ENCODE measurements around the gene CES4A. TPM values are rescaled to one million over a fixed set of nuclear protein-coding genes. Genes with fewer than 3 reads are reported as not detected.

Gene CES4A
- total and polyA plus RNA-seq, 2 of the 13 experiments (the other 11 are each of a cell fraction or from before 2014, with no cell fraction given) = 0.09 to 0.17 TPM

DNA sequence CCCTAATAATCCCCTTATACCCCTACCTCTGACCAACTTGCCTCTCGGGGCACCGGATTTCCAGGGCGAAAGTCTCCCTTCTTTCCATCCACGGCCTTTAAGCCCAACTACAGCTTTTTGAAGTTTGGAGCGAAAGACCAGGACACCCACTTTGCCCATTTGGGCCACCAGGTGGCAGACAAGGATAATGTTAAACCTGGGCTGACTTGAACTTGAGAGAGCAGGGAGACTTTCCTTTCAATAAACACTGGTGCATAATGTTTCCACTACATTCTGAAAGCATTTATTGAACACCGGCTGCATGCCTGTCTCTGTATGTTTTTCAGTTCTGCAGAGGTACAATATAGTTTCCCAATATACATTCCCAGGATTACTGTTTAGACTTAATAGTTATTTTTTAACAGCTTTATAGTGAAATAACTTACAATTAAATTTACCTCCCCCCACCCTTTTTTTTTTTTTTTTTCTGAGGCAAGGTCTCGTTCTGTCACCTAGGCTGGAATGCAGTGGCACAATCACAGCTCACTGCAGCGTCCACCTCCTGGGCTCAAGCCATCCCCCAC, 34.2 kb upstream of the CES4A start (continued):
- TF ChIP-seq, protein P1, sequence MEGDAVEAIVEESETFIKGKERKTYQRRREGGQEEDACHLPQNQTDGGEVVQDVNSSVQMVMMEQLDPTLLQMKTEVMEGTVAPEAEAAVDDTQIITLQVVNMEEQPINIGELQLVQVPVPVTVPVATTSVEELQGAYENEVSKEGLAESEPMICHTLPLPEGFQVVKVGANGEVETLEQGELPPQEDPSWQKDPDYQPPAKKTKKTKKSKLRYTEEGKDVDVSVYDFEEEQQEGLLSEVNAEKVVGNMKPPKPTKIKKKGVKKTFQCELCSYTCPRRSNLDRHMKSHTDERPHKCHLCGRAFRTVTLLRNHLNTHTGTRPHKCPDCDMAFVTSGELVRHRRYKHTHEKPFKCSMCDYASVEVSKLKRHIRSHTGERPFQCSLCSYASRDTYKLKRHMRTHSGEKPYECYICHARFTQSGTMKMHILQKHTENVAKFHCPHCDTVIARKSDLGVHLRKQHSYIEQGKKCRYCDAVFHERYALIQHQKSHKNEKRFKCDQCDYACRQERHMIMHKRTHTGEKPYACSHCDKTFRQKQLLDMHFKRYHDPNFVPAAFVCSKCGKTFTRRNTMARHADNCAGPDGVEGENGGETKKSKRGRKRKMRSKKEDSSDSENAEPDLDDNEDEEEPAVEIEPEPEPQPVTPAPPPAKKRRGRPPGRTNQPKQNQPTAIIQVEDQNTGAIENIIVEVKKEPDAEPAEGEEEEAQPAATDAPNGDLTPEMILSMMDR (CRISPR knock-in tag; IDR thresholded peaks at IDR 0.05) = peak; percentile 96
- TF ChIP-seq ZNF496 (CRISPR knock-in tag; IDR thresholded peaks at IDR 0.05; ENCODE audit: insufficient replicate concordance) = no peak
- TF ChIP-seq, protein P2, sequence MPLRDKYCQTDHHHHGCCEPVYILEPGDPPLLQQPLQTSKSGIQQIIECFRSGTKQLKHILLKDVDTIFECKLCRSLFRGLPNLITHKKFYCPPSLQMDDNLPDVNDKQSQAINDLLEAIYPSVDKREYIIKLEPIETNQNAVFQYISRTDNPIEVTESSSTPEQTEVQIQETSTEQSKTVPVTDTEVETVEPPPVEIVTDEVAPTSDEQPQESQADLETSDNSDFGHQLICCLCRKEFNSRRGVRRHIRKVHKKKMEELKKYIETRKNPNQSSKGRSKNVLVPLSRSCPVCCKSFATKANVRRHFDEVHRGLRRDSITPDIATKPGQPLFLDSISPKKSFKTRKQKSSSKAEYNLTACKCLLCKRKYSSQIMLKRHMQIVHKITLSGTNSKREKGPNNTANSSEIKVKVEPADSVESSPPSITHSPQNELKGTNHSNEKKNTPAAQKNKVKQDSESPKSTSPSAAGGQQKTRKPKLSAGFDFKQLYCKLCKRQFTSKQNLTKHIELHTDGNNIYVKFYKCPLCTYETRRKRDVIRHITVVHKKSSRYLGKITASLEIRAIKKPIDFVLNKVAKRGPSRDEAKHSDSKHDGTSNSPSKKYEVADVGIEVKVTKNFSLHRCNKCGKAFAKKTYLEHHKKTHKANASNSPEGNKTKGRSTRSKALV (CRISPR knock-in tag; IDR thresholded peaks at IDR 0.05) = peak; percentile 28; the same call in 1 of the 2 replicates
- no peak for TF ChIP-seq MEIS1 (CRISPR knock-in tag; IDR thresholded peaks at IDR 0.05; ENCODE audit: borderline replicate concordance)
- TF ChIP-seq SRY (CRISPR knock-in tag; IDR thresholded peaks at IDR 0.05) = no peak
- TF ChIP-seq, protein P3, sequence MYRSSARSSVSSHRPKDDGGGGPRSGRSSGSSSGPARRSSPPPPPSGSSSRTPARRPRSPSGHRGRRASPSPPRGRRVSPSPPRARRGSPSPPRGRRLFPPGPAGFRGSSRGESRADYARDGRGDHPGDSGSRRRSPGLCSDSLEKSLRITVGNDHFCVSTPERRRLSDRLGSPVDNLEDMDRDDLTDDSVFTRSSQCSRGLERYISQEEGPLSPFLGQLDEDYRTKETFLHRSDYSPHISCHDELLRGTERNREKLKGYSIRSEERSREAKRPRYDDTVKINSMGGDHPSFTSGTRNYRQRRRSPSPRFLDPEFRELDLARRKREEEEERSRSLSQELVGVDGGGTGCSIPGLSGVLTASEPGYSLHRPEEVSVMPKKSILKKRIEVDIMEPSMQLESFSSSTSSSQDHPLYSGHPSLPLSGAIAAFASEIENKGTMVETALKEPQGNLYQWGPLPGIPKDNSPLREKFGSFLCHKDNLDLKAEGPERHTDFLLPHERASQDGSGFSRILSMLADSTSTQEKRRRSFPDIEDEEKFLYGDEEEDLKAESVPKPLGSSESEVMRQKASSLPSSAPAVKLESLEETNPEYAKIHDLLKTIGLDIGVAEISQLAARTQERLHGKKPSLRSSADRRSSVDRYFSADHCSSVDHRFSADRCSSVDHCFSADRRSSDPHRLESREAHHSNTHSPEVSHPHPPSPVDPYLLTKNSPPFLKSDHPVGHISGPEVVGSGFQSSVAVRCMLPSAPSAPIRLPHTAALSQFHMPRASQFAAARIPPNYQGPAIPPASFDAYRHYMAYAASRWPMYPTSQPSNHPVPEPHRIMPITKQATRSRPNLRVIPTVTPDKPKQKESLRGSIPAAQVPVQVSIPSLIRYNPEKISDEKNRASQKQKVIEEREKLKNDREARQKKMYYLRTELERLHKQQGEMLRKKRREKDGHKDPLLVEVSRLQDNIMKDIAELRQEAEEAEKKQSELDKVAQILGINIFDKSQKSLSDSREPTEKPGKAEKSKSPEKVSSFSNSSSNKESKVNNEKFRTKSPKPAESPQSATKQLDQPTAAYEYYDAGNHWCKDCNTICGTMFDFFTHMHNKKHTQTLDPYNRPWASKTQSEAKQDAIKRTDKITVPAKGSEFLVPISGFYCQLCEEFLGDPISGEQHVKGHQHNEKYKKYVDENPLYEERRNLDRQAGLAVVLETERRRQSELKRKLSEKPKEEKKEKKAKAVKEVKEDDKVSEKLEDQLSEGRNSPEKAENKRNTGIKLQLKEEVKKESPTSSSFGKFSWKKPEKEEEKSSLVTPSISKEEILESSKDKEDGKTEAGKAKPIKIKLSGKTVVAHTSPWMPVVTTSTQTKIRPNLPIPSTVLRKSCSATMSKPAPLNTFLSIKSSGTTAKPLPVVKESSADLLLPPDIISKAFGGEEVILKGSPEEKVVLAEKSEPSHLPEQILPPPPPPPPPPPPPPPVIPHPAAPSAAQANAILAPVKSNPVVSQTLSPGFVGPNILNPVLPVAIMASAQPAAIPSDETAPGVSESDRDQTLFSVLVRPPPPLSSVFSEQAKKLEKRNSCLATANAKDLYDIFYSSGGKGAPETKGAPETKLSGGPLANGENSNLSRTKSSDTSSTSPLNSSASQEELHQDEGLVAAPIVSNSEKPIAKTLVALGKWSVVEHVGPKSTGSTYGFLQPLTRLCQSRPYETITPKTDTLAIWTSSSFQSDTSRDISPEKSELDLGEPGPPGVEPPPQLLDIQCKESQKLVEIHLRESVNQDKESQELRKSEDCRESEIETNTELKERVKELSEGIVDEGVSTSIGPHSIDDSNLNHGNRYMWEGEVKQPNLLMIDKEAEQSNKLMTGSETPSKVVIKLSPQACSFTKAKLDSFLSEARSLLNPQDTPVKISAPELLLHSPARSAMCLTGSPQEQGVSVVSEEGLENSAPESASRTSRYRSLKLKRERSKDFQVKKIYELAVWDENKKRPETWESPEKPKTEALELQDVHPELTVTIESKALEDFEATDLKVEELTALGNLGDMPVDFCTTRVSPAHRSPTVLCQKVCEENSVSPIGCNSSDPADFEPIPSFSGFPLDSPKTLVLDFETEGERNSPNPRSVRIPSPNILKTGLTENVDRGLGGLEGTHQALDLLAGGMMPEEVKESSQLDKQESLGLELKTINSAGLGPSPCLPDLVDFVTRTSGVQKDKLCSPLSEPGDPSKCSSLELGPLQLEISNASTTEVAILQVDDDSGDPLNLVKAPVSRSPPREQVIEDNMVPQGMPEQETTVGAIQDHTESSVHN (CRISPR knock-in tag; IDR thresholded peaks at IDR 0.05) = no peak
- TF ChIP-seq, protein P4, sequence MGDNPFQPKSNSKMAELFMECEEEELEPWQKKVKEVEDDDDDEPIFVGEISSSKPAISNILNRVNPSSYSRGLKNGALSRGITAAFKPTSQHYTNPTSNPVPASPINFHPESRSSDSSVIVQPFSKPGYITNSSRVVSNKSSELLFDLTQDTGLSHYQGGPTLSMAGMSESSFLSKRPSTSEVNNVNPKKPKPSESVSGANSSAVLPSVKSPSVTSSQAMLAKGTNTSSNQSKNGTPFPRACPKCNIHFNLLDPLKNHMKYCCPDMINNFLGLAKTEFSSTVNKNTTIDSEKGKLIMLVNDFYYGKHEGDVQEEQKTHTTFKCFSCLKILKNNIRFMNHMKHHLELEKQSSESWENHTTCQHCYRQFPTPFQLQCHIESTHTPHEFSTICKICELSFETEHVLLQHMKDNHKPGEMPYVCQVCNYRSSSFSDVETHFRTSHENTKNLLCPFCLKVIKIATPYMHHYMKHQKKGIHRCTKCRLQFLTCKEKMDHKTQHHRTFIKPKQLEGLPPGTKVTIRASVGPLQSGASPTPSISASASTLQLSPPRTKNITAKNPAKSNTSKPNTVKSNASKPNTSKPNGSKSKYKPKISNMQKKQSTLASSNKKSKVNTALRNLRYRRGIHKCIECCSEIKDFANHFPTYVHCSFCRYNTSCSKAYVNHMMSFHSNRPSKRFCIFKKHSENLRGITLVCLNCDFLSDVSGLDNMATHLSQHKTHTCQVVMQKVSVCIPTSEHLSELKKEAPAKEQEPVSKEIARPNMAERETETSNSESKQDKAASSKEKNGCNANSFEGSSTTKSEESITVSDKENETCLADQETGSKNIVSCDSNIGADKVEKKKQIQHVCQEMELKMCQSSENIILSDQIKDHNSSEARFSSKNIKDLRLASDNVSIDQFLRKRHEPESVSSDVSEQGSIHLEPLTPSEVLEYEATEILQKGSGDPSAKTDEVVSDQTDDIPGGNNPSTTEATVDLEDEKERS (CRISPR knock-in tag; IDR thresholded peaks at IDR 0.05) = no peak
- no peak for TF ChIP-seq NFE2 (CRISPR knock-in tag; IDR thresholded peaks at IDR 0.05)
- no peak for TF ChIP-seq ZNF430 (CRISPR knock-in tag; IDR thresholded peaks at IDR 0.05)
- TF ChIP-seq ZBTB3 (CRISPR knock-in tag; IDR thresholded peaks at IDR 0.05; ENCODE audit: borderline replicate concordance, low read depth) = no peak
- TF ChIP-seq JUNB (CRISPR knock-in tag; IDR thresholded peaks at IDR 0.05; ENCODE audit: borderline replicate concordance) = no peak
- no peak for TF ChIP-seq GABPA (IDR thresholded peaks at IDR 0.05; ENCODE audit: low read depth, low read length)
- no peak for TF ChIP-seq GABPA (CRISPR knock-in tag; IDR thresholded peaks at IDR 0.05; ENCODE audit: low read depth)
- no peak for TF ChIP-seq EHMT2 (IDR thresholded peaks at IDR 0.05; ENCODE audit: borderline replicate concordance, low read depth, low read length)
